ENCODE results near the gene TSC22D2. TPM values are rescaled to one million over a fixed set of nuclear protein-coding genes. Genes with fewer than 3 reads are reported as not detected.

The TSC22D2 gene
- total RNA-seq, 1 experiment from 2014 or later: 26.5 TPM

DNA sequence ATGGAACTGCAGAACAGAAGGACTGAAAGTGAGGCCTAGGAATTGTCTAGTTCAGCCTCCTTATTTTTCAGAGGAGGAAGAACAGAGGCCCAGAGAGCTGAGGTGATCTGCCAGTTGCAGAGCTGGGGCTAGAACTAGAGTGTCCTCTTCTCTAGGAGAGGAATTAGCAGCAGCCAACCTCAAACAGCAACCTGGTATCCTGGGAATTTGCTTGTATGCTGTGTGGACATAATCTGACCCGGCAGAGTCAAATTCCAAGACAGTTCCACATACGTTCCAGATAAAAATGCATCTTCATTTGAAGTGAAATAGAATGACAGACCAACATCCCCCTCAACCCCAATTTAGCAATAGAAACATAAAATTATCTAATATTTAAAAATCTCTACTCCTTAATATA, 13.5 kb upstream of the TSC22D2 start:
- no CpG with 5 or more reads among the region's 2 CpGs for WGBS (ENCODE audit: extremely low coverage, insufficient read length, low lambda C conversion rate)
- no peak overlapping the region for H2AK5ac ChIP-seq (ENCODE audit: insufficient read length, low read length)
- H2BK12ac ChIP-seq (ENCODE audit: insufficient read length, low read depth, low read length): no peak overlapping the region
- peaks cover 3% of the 10 kb centered on the region; the same call in 1 of the 2 replicates for H3K4me1 ChIP-seq (ENCODE audit: insufficient read depth, low read length)
- H3T11ph ChIP-seq (ENCODE audit: low read length): no peak overlapping the region
- no peak overlapping the region for H3K4ac ChIP-seq (ENCODE audit: low read depth, low read length)
- no peaks in the 10 kb centered on the region for H3K23me2 ChIP-seq (ENCODE audit: insufficient read length, low read depth, low read length, poor library complexity, severe bottlenecking)
- Mint-ChIP-seq H3K27ac (no peak overlapping the region), H3K4me3 (no peak overlapping the region), H3K36me3 (ENCODE audit: insufficient read depth in 1 of 3, low read depth in 3 of 3) (no peaks in the 10 kb centered on the region), H3K27me3 (ENCODE audit: low read depth) (no peaks in the 10 kb centered on the region), H3K9me3 (no peaks in the 10 kb centered on the region; a peak in 1 of 5 replicates), H3K4me1 (peaks cover 4 to 5% of the 10 kb centered on the region in 2 experiments; a peak in 3 of 4 replicates)
- no peaks in the 10 kb centered on the region for H3K27me3 ChIP-seq (ENCODE audit: insufficient read depth, low read length)
- no peak overlapping the region for H2BK5ac ChIP-seq (ENCODE audit: insufficient read length, low read length)
- no peaks in the 10 kb centered on the region for H3K79me2 ChIP-seq (ENCODE audit: insufficient read depth, low read length)
- H3K9me3 ChIP-seq (ENCODE audit: control insufficient read depth, low read depth, low read length): no peaks in the 10 kb centered on the region
- no peak overlapping the region for H4K5ac ChIP-seq (ENCODE audit: insufficient read length, low read depth, low read length)
- no peaks in the 10 kb centered on the region for H4K20me1 ChIP-seq (ENCODE audit: control insufficient read depth, insufficient read depth, insufficient read length)
- no peak overlapping the region for H2BK120ac ChIP-seq (ENCODE audit: low read depth, low read length, poor library complexity, severe bottlenecking)
- no peak overlapping the region for H3K14ac ChIP-seq (ENCODE audit: insufficient read depth, low read length)
- no peak overlapping the region for H3K4me2 ChIP-seq (ENCODE audit: insufficient read depth, insufficient read length, low read length)
- H2BK20ac ChIP-seq (ENCODE audit: low read depth, low read length, poor library complexity, severe bottlenecking): no peak overlapping the region
- TF ChIP-seq, protein P1, sequence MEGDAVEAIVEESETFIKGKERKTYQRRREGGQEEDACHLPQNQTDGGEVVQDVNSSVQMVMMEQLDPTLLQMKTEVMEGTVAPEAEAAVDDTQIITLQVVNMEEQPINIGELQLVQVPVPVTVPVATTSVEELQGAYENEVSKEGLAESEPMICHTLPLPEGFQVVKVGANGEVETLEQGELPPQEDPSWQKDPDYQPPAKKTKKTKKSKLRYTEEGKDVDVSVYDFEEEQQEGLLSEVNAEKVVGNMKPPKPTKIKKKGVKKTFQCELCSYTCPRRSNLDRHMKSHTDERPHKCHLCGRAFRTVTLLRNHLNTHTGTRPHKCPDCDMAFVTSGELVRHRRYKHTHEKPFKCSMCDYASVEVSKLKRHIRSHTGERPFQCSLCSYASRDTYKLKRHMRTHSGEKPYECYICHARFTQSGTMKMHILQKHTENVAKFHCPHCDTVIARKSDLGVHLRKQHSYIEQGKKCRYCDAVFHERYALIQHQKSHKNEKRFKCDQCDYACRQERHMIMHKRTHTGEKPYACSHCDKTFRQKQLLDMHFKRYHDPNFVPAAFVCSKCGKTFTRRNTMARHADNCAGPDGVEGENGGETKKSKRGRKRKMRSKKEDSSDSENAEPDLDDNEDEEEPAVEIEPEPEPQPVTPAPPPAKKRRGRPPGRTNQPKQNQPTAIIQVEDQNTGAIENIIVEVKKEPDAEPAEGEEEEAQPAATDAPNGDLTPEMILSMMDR (conservative IDR thresholded peaks at IDR 0.05): no peak
- no peak overlapping the region for H3K18ac ChIP-seq (ENCODE audit: insufficient read length, low read depth, low read length)
- no peak overlapping the region for H4K8ac ChIP-seq (replicated peaks; ENCODE audit: insufficient read length, low read depth, low read length)
- no peak overlapping the region for H2BK15ac ChIP-seq (ENCODE audit: low read depth, low read length)
- H3K9ac ChIP-seq (ENCODE audit: extremely low read depth, insufficient read length, low read length): no peak overlapping the region
- H3K79me1 ChIP-seq (ENCODE audit: insufficient read depth, low read depth, low read length, poor library complexity, severe bottlenecking): no peaks in the 10 kb centered on the region
- no peak overlapping the region for H3K56ac ChIP-seq (ENCODE audit: insufficient read length, low read depth, low read length)
- DNase-seq: no peak
- H2AFZ ChIP-seq (ENCODE audit: low read length): no peak overlapping the region
- H3K27ac ChIP-seq (ENCODE audit: insufficient read length, low read depth, low read length): no peak overlapping the region
- H3K23ac ChIP-seq (ENCODE audit: insufficient read length, low read depth, low read length): no peak overlapping the region
- no peak overlapping the region for H4K91ac ChIP-seq (ENCODE audit: insufficient read length, low read depth, low read length)

All from H9 (cell line).